HG03354 (cell line): ENCODE measurements around the gene GALNT9.

Source experiments
- ATAC-seq: cut with Tn5 transposase; IDR thresholded peaks from one replicate; pipeline ENCODE4 v1.9.1; 2021; ENCODE audit warnings: mild to moderate bottlenecking; ENCODE audit not compliant: unreplicated experiment, poor library complexity, severe bottlenecking

The GALNT9 gene

DNA sequence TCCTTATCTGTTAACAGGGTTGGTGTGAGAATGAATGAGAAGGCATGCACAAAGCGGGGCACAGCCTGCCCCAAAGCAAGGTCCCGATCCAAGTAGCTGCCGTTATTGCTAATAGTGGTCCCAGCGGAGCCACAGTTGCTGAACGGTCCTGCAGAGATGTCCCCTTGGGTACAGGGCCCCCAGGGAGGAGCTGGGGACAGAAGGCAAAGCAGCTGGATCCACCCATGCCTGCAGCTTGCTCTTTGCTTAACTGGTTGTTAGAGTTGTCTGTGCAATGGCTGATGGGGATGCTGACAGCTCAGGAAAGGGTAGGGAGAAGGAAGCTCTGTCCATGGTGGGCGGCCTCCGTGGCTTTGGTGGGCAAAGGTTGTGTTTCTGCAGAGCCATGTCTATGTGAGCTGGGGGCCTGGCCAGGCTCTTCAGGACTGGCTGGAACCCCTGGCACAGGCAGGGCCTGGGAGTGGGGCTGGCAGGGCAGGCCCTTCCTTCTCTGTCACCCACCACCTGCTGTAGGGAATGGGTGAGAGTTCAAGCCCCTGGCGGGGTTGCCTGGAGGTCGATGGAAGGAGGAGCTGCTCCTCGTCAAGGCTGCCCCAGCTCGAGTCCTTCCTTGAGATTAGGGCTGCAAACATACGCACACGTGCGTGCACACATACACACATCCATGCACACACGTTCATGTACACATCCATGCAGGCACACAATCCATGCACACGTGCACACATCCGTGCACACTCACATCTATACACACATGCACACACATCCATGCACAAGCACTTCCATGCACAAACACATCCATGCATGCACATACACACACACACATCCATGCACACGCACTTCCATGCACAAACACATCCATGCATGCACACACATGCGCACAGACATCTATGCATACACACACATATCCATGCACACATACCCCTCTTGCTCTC, 149.7 kb downstream of the GALNT9 start:
- no peak for ATAC-seq

GRCh38 chr12:132178801-132179401, 150.5 kb downstream of the GALNT9 start:
- ATAC-seq = no peak

DNA sequence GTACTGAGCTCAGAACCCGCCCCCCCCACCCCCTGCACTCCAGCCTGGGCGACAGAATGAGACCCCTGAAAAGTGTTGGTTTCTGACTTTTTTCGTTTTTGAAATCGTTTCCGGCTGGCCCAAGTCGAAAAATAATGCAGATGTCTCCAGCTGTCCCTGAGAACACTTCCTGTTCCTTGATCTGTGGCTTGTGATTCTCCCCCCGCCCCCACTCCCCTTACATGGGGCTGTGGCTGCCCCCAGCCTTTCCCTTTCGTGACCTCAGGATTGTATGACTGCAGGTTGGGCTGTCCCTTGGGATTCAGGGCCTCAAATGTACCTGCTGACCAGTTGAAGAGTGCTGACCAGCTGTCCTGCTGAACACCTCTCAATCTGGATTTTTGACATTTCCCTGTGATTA, 151.1 kb downstream of the GALNT9 start:
- no peak for ATAC-seq

GRCh38 chr12:132176920-132177551, 152.4 kb downstream of the GALNT9 start:
- no peak for ATAC-seq

DNA sequence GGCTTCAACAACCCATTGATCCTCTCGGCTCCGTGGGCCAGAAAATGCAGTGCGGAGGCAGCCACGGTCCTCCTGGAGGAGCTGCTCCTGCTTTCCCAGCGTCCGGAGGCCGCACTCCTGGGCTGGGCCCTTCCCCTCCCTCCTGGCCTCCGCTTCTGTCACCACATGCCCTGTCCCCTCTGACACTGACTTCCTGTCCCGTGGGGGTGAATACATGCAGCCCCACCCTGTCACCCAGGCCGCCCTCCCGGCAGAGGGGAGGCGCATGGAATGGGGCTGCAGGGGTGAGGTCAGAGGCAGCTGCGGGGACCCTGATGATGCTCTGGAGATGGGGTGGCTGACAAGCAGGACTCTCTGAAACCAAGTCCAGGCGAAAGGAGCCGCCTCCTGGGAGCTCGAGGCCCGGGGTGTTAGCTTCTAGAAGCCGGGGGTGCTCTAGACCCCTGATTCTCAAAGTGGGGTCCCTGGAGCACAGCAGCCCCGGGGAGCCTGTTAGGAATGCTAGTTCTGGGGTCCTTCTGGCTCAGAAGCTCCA, 152.9 kb downstream of the GALNT9 start:
- ATAC-seq = no peak

DNA sequence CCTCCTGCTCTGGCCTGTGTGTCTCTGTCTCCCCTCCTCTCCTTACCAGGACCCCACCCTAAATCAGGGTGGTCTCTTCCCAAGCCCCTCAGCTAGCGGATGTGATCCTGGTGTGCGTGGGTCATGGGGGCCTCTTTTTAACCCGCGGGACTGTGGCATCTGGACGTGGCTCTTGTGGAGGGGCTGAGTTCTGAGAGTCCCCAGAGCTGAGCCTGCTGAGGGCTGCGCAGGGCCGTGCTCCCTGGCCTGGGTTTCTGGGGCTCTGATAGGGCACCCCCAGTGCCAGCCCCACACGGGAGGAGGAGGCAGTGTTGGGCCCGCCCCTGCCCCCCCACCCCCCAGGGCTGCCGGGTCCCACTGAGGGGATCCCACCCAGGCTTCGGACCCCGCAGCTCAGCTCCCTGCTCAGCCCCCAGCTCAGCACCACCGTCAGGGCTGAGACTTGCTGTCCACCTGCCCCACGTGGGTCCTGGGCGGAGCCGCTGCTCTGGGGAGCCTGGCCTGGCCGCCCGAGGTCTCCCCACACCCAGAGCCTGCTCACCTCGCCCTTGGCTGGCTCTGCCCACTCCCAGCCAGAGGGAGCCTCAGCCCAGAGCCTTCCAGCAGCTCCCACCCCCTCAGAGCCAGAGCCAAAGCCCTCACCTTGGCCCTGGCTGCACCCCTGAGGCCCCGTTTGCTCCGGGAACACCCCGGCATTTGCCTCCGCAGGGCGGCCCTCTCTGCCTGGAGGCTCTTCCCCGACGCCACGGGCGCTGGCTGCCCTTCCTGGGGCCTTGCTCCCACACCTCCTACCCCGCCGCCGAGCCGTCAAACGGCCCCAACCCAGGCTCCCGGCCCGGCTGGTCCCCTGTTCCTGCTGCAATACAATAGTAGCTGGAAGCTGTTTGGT, 153.6 kb downstream of the GALNT9 start:
- no peak for ATAC-seq

DNA sequence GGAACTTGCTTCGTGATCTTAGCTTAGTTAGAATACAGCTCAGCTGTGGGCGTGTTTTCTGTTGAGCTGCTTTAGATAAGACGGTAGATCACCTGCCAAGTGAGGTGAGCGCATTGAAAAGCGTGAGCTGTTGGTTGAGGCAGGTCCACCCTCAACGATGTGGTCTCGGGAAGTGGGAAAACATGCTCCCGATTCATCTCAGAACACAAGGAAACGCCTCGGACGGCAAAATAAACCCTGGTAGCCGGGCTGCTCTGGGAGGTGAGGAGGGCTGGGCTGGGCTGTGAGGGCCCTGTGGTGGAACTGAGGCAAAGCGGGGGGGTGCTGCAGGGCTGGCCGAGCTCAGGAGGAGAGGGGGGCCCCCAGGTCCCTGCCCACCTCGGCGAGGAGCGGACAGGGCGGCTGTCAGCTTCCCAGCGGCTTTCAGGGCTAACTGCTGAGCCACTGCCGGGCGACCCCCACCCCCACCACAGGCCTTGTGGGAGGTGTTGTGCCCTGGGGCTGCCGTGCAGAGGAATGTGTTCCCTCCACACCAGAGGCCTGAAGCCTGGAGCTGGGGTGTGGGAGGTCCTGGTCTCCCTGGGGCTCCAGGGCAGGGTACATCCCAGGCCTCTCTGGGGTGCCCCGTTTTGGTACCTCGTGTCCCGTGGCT, 154.4 kb downstream of the GALNT9 start:
- ATAC-seq = no peak

- no peak for ATAC-seq
These were observed 155.2 kb downstream of the GALNT9 start for GRCh38 chr12:132174015-132174838.

- ATAC-seq = no peak
These were observed 156.0 kb downstream of the GALNT9 start for GRCh38 chr12:132173135-132174014.

- no peak for ATAC-seq
These were observed 156.8 kb downstream of the GALNT9 start for GRCh38 chr12:132172619-132173018.

- no peak for ATAC-seq
These were observed 157.3 kb downstream of the GALNT9 start for GRCh38 chr12:132171968-132172521.

GRCh38 chr12:132171293-132171967, 158.0 kb downstream of the GALNT9 start:
- ATAC-seq = no peak

DNA sequence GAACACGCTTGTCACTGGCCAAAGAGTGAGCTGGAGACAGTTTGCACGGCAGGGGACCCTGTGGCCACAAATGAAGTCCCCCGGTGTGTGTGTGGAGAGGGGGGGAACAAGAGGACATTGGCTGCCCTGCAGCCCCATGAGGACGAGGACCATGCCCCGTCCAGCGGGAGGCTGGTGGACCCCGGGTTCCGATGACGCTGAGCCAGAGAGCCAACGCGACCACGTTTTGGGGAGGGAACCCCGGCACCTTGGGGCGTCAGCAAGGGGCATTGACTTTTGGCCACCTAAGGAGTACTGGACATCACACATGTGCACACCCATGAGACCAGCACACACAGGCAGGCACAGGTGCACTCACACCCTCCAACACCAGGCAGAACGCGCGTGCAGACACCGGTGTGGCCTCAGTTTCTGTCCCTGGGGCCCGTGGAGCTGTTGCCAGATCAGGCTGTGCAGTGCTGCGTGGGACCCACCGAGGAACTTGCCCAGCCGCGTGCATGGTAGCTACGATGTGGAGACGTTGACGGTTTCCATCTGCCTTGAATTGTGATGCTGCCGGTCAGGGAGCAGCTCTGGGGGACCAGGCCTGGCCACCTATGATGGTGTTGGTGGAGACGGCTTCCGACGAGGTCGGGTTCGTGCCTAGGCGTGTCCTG, 158.6 kb downstream of the GALNT9 start:
- ATAC-seq = no peak

GRCh38 chr12:132170094-132170636, 159.2 kb downstream of the GALNT9 start:
- no peak for ATAC-seq

- no peak for ATAC-seq
These were observed 160.0 kb downstream of the GALNT9 start for GRCh38 chr12:132169376-132169775.
